Measurements from ENCODE around the gene PRSS3.
"Not testable (repeated sequence)": the region's sequence is repeated elsewhere in the genome, so short reads cannot be mapped to it uniquely, and the experiment has no call there.

Gene PRSS3

DNA sequence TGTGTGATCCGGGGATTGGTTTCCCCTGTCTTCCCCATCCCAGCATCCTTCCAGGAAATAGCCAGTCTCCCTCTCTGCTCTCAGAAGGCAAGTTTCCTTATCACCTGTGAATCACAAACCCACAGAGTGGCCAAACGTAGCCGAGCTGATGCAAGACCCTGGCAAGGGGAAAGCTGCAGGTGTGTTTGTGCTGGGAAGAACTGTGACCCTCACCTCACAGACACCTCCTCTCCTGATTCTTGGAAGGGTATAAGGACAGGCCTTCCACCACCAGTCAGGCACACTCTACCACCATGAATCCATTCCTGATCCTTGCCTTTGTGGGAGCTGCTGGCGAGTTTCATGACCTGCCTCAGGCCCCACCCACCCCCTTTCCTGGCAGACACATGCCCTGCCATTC lies at the start of gene PRSS3:
Gene PRSS3, plus strand, starts transcription at position 281 of the 400 bp plus-strand sequence. Its CDS starts 13 bp downstream, at position 294.
- Histone ChIP-seq H3K4me3 (ENCODE audit: low read depth, low read length) (no peak within 1 kb of the TSS), H3K27ac (ENCODE audit: low read depth, low read length) (no peak within 1 kb of the TSS), H3K9ac (ENCODE audit: low read depth, low read length) (no peak within 1 kb of the TSS), H3K36me3 (ENCODE audit: control insufficient read depth, insufficient read depth, low read length) (no peaks in the 10 kb centered on the region), H3K9me3 (ENCODE audit: control insufficient read depth, insufficient read depth, low read length) (no peaks in the 10 kb centered on the region), H3K27me3 (ENCODE audit: control insufficient read depth, insufficient read depth, low read length) (no peaks in the 10 kb centered on the region), H3K4me1 (ENCODE audit: control insufficient read depth, insufficient read depth, low read length) (peaks cover 11% of the 10 kb centered on the region; the same call in 1 of the 2 replicates)

DNA sequence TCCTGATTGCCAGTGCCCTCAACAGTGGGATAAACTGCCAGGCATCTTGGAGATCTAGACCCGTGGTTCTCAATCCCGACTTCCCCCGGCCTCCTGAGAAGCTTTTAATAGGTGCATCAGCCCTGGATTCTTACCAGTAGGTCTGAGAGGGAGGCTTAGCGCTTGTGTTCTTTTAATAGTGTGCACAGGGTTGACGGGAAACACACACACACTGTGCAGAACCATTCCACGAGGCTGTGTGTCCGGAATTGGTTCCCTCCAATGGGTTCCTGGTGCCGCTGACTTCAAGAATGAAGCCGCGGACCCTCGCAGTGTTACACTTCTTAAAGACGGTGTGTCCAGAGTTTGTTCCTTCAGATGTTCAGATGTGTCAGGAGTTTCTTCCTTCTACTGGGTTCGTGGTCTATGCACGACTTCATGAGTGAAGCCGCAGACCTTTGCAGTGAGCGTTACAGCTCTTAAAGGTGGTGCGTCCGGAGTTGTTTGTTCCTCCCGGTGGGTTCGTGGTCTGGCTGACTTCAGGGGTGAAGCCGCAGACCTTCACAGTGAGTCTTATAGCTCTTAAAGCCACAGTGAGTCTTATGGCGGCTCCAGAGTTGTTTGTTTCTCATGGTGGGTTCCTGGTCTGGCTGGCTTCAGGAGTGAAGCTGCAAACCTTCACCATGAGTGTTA lies 46.6 kb upstream of the PRSS3 start:
- peaks cover 33% of the 10 kb centered on the region for H3K27me3 ChIP-seq (ENCODE audit: control insufficient read depth, insufficient read depth, low read length)
- H3K9ac ChIP-seq (ENCODE audit: low read depth, low read length) = no peak overlapping the region
- H3K9me3 ChIP-seq (ENCODE audit: control insufficient read depth, insufficient read depth, low read length) = no peaks in the 10 kb centered on the region
- no peak overlapping the region for H3K27ac ChIP-seq (ENCODE audit: low read depth, low read length)
- H3K4me3 ChIP-seq (ENCODE audit: low read depth, low read length) = no peak overlapping the region
- H3K4me1 ChIP-seq (ENCODE audit: control insufficient read depth, insufficient read depth, low read length) = no peaks in the 10 kb centered on the region
- H3K36me3 ChIP-seq (ENCODE audit: control insufficient read depth, insufficient read depth, low read length) = no peaks in the 10 kb centered on the region

- not testable (repeated sequence) for H3K9me3 ChIP-seq (ENCODE audit: control insufficient read depth, insufficient read depth, low read length); H3K4me3 ChIP-seq (ENCODE audit: low read depth, low read length); H3K27ac ChIP-seq (ENCODE audit: low read depth, low read length); H3K9ac ChIP-seq (ENCODE audit: low read depth, low read length); H3K36me3 ChIP-seq (ENCODE audit: control insufficient read depth, insufficient read depth, low read length); H3K4me1 ChIP-seq (ENCODE audit: control insufficient read depth, insufficient read depth, low read length)
- peaks cover 34% of the 10 kb centered on the region for H3K27me3 ChIP-seq (ENCODE audit: control insufficient read depth, insufficient read depth, low read length)
Observed at GRCh38 chr9:33749305-33749654, 46.1 kb upstream of the PRSS3 start.

DNA sequence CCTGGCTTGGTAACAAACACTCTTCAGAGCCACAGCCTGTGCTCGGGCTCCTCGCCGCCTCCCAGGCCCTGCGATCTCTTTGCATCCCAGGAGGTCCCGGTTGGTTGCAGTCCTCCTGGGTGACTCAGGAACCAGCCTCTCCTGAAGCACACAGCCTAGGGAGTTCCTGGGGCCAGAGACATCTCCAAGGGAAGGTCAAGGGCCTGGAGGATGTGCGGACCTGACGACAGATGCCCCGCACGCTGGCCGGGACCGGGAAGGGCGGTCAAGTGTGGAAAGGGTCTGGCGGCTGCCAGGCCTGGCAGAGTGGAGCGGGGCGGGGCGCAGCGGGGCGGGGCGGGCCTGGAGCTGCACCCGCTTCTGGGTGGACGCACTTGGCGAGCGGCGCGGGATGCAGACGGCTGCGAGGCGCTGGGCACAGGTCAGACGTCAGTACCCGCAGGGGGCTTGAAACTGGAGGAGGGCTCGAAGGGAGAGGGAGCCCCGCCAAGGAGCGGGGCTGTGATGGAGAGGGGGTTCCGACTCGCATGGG lies 45.0 kb upstream of the PRSS3 start:
- no peak overlapping the region for H3K27ac ChIP-seq (ENCODE audit: low read depth, low read length)
- peaks cover 34% of the 10 kb centered on the region for H3K27me3 ChIP-seq (ENCODE audit: control insufficient read depth, insufficient read depth, low read length)
- no peaks in the 10 kb centered on the region for H3K4me1 ChIP-seq (ENCODE audit: control insufficient read depth, insufficient read depth, low read length)
- peak overlapping the region; percentile 54 for H3K4me3 ChIP-seq (ENCODE audit: low read depth, low read length)
- no peak overlapping the region for H3K9ac ChIP-seq (ENCODE audit: low read depth, low read length)
- H3K9me3 ChIP-seq (ENCODE audit: control insufficient read depth, insufficient read depth, low read length) = no peaks in the 10 kb centered on the region
- no peaks in the 10 kb centered on the region for H3K36me3 ChIP-seq (ENCODE audit: control insufficient read depth, insufficient read depth, low read length)

DNA sequence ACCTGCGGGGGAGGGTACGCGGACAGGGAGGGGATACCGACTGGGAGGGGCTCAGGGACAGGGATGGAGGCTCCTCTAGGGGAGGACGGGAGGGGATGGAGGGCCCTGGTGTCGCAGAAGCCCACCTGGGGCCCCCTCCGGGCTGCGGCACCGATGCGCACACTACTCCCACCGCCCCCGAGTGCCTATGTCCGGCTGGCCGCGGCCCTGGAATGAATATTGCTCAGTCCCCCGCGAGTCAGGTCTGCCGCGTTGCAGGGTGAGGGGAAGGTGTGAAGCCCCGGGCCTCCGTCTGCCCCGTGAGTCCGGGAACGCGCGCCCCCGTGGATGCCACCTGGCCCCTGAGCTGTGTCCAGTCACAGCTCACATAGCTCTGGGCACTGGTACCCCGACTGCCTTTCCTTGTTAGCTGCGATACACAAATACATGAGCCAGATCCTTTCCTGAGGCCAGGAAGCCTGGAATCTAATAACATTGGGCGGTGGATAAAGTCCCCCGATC lies 44.5 kb upstream of the PRSS3 start:
- H3K27ac ChIP-seq (ENCODE audit: low read depth, low read length) = no peak overlapping the region
- H3K36me3 ChIP-seq (ENCODE audit: control insufficient read depth, insufficient read depth, low read length) = no peaks in the 10 kb centered on the region

DNA sequence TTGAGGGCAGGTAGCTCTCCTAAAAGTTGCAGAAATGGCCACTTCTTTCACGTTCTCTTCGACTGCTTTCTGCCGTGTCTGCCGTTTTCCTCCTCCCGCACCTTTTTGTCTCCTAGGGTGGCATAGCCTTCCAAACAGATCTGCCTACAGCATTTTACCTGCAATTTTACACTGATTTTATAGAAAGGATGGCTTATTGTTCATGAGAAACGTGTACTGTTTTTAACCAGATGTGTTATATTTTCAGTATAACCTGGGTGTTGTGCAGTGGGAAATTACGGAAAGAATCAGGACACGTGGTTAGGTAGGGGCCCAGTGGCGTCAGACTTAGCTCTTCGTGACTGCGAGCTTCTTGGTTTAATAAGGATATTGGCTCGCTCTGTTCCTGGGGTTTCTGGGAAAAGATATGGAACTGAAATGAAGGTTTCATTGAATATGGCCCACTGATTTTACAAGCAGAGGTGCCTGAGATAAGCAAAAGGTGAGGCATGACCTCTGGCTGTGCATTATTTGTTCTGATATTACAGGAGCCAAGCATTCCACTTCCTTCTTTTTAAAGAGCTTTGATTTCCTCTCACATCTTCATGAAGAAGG lies 43.7 kb upstream of the PRSS3 start:
- no peaks in the 10 kb centered on the region for H3K4me1 ChIP-seq (ENCODE audit: control insufficient read depth, insufficient read depth, low read length)
- no peaks in the 10 kb centered on the region for H3K9me3 ChIP-seq (ENCODE audit: control insufficient read depth, insufficient read depth, low read length)
- no peaks in the 10 kb centered on the region for H3K36me3 ChIP-seq (ENCODE audit: control insufficient read depth, insufficient read depth, low read length)
- no peak overlapping the region for H3K4me3 ChIP-seq (ENCODE audit: low read depth, low read length)
- H3K27ac ChIP-seq (ENCODE audit: low read depth, low read length) = no peak overlapping the region
- no peak overlapping the region for H3K9ac ChIP-seq (ENCODE audit: low read depth, low read length)
- peaks cover 34% of the 10 kb centered on the region for H3K27me3 ChIP-seq (ENCODE audit: control insufficient read depth, insufficient read depth, low read length)

More for the DNA sequence above, 44.5 kb upstream of the PRSS3 start:
- Histone ChIP-seq H3K27me3 (ENCODE audit: control insufficient read depth, insufficient read depth, low read length) (peaks cover 34% of the 10 kb centered on the region), H3K9me3 (ENCODE audit: control insufficient read depth, insufficient read depth, low read length) (no peaks in the 10 kb centered on the region), H3K9ac (ENCODE audit: low read depth, low read length) (no peak overlapping the region), H3K4me3 (ENCODE audit: low read depth, low read length) (peak overlapping the region; percentile 54), H3K4me1 (ENCODE audit: control insufficient read depth, insufficient read depth, low read length) (no peaks in the 10 kb centered on the region)

- H3K9me3 ChIP-seq (ENCODE audit: control insufficient read depth, insufficient read depth, low read length) = no peaks in the 10 kb centered on the region
- H3K4me1 ChIP-seq (ENCODE audit: control insufficient read depth, insufficient read depth, low read length) = no peaks in the 10 kb centered on the region
- peaks cover 34% of the 10 kb centered on the region for H3K27me3 ChIP-seq (ENCODE audit: control insufficient read depth, insufficient read depth, low read length)
- H3K4me3 ChIP-seq (ENCODE audit: low read depth, low read length) = no peak overlapping the region
- H3K36me3 ChIP-seq (ENCODE audit: control insufficient read depth, insufficient read depth, low read length) = no peaks in the 10 kb centered on the region
- H3K27ac ChIP-seq (ENCODE audit: low read depth, low read length) = no peak overlapping the region
- H3K9ac ChIP-seq (ENCODE audit: low read depth, low read length) = no peak overlapping the region
Observed at GRCh38 chr9:33752130-33752637, 43.2 kb upstream of the PRSS3 start.

DNA sequence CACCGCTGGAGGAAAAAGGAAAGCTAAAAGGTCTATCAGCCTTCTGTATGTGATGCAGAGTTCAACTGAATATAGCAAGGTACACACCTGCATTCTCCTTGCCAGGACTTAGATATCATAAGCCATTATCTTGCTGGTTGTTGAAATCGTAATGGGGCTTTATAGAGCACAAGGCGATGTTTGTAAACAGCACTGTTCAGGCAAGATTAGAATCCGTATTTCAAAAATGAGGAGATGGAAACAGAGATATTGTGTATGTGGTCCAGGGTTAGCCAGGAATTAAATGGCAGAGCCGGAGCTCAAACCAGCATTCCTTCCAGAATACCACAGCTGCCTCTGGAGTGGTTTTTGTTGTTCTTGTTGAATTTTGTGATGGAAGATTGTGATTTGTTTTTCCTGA lies 42.6 kb upstream of the PRSS3 start:
- not testable (repeated sequence) for H3K9ac ChIP-seq (ENCODE audit: low read depth, low read length); H3K4me3 ChIP-seq (ENCODE audit: low read depth, low read length); H3K4me1 ChIP-seq (ENCODE audit: control insufficient read depth, insufficient read depth, low read length); H3K9me3 ChIP-seq (ENCODE audit: control insufficient read depth, insufficient read depth, low read length); H3K27ac ChIP-seq (ENCODE audit: low read depth, low read length); H3K36me3 ChIP-seq (ENCODE audit: control insufficient read depth, insufficient read depth, low read length)
- peaks cover 34% of the 10 kb centered on the region for H3K27me3 ChIP-seq (ENCODE audit: control insufficient read depth, insufficient read depth, low read length)

DNA sequence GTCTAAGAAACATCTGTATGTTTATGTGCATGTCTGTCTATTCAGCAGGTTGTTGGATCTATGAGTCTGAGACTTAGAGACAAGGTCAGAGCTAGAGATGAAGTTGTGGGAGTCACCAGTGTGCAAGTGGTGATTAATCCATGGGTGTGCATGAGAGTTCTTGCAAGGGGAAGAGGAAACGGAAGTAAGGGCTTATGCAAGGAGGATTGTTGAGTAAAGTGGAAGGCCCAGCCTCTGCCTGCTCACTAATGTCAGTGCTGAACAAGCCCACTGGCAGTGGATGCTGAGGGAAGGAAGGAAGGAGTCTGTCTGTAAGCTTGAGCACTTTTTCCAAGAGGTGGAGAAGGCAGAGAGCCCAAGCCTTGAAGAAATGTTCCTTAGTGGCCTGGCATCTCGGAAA lies 35.7 kb upstream of the PRSS3 start:
- not testable (repeated sequence) for H3K4me3 ChIP-seq (ENCODE audit: low read depth, low read length); H3K36me3 ChIP-seq (ENCODE audit: control insufficient read depth, insufficient read depth, low read length); H3K9me3 ChIP-seq (ENCODE audit: control insufficient read depth, insufficient read depth, low read length); H3K27ac ChIP-seq (ENCODE audit: low read depth, low read length); H3K27me3 ChIP-seq (ENCODE audit: control insufficient read depth, insufficient read depth, low read length); H3K4me1 ChIP-seq (ENCODE audit: control insufficient read depth, insufficient read depth, low read length); H3K9ac ChIP-seq (ENCODE audit: low read depth, low read length)

- no peak overlapping the region for H3K27ac ChIP-seq (ENCODE audit: low read depth, low read length)
- H3K4me1 ChIP-seq (ENCODE audit: control insufficient read depth, insufficient read depth, low read length) = no peaks in the 10 kb centered on the region
- H3K9ac ChIP-seq (ENCODE audit: low read depth, low read length) = no peak overlapping the region
- H3K9me3 ChIP-seq (ENCODE audit: control insufficient read depth, insufficient read depth, low read length) = no peaks in the 10 kb centered on the region
- no peaks in the 10 kb centered on the region for H3K27me3 ChIP-seq (ENCODE audit: control insufficient read depth, insufficient read depth, low read length)
- no peaks in the 10 kb centered on the region for H3K36me3 ChIP-seq (ENCODE audit: control insufficient read depth, insufficient read depth, low read length)
- no peak overlapping the region for H3K4me3 ChIP-seq (ENCODE audit: low read depth, low read length)
Observed at GRCh38 chr9:33762343-33762742, 33.0 kb upstream of the PRSS3 start.

- not testable (repeated sequence) for H3K9ac ChIP-seq (ENCODE audit: low read depth, low read length); H3K9me3 ChIP-seq (ENCODE audit: control insufficient read depth, insufficient read depth, low read length); H3K4me1 ChIP-seq (ENCODE audit: control insufficient read depth, insufficient read depth, low read length); H3K27ac ChIP-seq (ENCODE audit: low read depth, low read length); H3K27me3 ChIP-seq (ENCODE audit: control insufficient read depth, insufficient read depth, low read length); H3K4me3 ChIP-seq (ENCODE audit: low read depth, low read length); H3K36me3 ChIP-seq (ENCODE audit: control insufficient read depth, insufficient read depth, low read length)
Observed at GRCh38 chr9:33763709-33764108, 31.7 kb upstream of the PRSS3 start.
